ENCODE data around the gene ARHGAP19. TPM values are rescaled to one million over a fixed set of nuclear protein-coding genes. Genes with fewer than 3 reads are reported as not detected.

ARHGAP19 gene
- total RNA-seq, 1 experiment from 2014 or later: 28.9 TPM

DNA sequence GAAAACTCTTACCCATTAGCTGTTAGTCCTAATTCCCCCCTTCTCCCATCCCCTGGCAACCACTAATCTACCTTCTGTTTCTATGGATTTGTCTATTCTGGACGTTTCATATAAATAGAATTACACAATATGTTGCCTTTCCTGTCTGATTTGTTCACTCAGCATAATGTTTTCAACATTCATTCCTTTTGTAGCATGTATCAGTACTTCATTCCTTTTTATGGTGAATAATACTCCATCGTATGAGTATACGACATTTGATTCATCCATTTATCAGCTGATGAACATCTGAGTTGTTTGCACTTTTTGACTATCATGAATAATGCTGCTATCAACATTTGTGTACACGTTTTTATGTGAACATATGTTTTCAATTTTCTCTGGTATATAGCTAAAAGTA lies 22.2 kb upstream of the ARHGAP19 start:
- H3K4me1 ChIP-seq (ENCODE audit: control insufficient read depth, insufficient read depth, low read length): no peaks in the 10 kb centered on the region
- no peaks in the 10 kb centered on the region for H3K9me3 ChIP-seq (ENCODE audit: control insufficient read depth, insufficient read depth, low read depth, low read length)
- ATAC-seq: no peak
- CTCF ChIA-PET: no interaction called here
- in situ Hi-C loops (cut with HindIII; ENCODE audit: low pct_unique_long_range_greater_than_20kb, low sequenced_read_pairs) (no loop called here), intact Hi-C loops (cut with micrococcal nuclease; ENCODE audit: unreplicated experiment) (no loop called here)
- no peaks in the 10 kb centered on the region for H3K36me3 ChIP-seq (ENCODE audit: control insufficient read depth, insufficient read depth, low read length)
- no peak overlapping the region for H3K27ac ChIP-seq (ENCODE audit: low read length)
- H3K27me3 ChIP-seq (ENCODE audit: control insufficient read depth, insufficient read depth, low read length): no peaks in the 10 kb centered on the region
- TF ChIP-seq TCF7L2 (IDR thresholded peaks at IDR 0.05; ENCODE audit: low read depth, low read length) (no peak), POLR2AphosphoS5 (IDR thresholded peaks at IDR 0.05; ENCODE audit: low read depth, low read length) (no peak), SIN3A (IDR thresholded peaks at IDR 0.05; ENCODE audit: borderline replicate concordance, insufficient read depth, low read depth, low read length) (no peak)
- TF ChIP-seq, protein P1, sequence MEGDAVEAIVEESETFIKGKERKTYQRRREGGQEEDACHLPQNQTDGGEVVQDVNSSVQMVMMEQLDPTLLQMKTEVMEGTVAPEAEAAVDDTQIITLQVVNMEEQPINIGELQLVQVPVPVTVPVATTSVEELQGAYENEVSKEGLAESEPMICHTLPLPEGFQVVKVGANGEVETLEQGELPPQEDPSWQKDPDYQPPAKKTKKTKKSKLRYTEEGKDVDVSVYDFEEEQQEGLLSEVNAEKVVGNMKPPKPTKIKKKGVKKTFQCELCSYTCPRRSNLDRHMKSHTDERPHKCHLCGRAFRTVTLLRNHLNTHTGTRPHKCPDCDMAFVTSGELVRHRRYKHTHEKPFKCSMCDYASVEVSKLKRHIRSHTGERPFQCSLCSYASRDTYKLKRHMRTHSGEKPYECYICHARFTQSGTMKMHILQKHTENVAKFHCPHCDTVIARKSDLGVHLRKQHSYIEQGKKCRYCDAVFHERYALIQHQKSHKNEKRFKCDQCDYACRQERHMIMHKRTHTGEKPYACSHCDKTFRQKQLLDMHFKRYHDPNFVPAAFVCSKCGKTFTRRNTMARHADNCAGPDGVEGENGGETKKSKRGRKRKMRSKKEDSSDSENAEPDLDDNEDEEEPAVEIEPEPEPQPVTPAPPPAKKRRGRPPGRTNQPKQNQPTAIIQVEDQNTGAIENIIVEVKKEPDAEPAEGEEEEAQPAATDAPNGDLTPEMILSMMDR (IDR thresholded peaks at IDR 0.05): no peak
- TF ChIP-seq, protein P2, sequence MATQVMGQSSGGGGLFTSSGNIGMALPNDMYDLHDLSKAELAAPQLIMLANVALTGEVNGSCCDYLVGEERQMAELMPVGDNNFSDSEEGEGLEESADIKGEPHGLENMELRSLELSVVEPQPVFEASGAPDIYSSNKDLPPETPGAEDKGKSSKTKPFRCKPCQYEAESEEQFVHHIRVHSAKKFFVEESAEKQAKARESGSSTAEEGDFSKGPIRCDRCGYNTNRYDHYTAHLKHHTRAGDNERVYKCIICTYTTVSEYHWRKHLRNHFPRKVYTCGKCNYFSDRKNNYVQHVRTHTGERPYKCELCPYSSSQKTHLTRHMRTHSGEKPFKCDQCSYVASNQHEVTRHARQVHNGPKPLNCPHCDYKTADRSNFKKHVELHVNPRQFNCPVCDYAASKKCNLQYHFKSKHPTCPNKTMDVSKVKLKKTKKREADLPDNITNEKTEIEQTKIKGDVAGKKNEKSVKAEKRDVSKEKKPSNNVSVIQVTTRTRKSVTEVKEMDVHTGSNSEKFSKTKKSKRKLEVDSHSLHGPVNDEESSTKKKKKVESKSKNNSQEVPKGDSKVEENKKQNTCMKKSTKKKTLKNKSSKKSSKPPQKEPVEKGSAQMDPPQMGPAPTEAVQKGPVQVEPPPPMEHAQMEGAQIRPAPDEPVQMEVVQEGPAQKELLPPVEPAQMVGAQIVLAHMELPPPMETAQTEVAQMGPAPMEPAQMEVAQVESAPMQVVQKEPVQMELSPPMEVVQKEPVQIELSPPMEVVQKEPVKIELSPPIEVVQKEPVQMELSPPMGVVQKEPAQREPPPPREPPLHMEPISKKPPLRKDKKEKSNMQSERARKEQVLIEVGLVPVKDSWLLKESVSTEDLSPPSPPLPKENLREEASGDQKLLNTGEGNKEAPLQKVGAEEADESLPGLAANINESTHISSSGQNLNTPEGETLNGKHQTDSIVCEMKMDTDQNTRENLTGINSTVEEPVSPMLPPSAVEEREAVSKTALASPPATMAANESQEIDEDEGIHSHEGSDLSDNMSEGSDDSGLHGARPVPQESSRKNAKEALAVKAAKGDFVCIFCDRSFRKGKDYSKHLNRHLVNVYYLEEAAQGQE (IDR thresholded peaks at IDR 0.05; ENCODE audit: insufficient read depth in 1 of 2, low read depth in 2 of 2, low read length in 1 of 2): no peak
- no TSS peak for BruUV-seq (replicated peaks)
- POLR2A ChIA-PET: interaction anchor here (0.6 to 1.2 kb wide), 3 partner anchors 13 to 132 kb away, joined by 3 to 14 read pairs (median 6); no protein-coding TSS in a partner anchor
- H3K4me3 ChIP-seq (ENCODE audit: low read depth in 2 of 2, low read length in 2 of 2): no peak overlapping the region
- DNase-seq (ENCODE audit: low read depth, low spot score): no peak

DNA sequence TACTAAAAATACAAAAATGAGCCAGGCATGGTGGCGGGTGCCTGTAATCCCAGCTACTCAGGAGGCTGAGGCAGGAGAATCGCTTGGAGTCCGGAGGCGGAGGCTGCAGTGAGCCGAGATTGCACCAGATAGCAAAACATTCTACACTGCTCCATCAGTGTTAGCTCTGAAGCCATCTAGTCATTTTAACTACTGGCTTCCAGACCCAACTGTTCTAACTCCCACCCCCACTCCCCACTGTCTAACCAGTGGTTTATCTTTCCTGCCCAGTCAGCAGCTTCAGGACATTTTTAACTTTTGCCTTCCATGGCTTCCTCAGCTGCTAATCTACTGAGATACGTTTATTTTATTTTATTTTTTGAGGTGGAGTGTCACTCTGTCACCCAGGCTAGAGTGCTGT lies 20.5 kb upstream of the ARHGAP19 start:
- no peak overlapping the region for H3K4me3 ChIP-seq (ENCODE audit: low read depth in 2 of 2, low read length in 2 of 2)
- no peak for DNase-seq (ENCODE audit: low read depth, low spot score)
- intact Hi-C loops (cut with micrococcal nuclease; ENCODE audit: unreplicated experiment) (no loop called here), in situ Hi-C loops (cut with HindIII; ENCODE audit: low pct_unique_long_range_greater_than_20kb, low sequenced_read_pairs) (no loop called here)
- ChIA-PET CTCF (interaction anchor here (0.7 kb wide), 1 partner anchor 38 kb away, joined by 3 read pairs; no protein-coding TSS in a partner anchor), POLR2A (interaction anchor here (0.6 kb wide), 2 partner anchors 39 to 209 kb away, joined by 3 to 4 read pairs; no protein-coding TSS in a partner anchor)
- ATAC-seq: no peak
- no peaks in the 10 kb centered on the region for H3K9me3 ChIP-seq (ENCODE audit: control insufficient read depth, insufficient read depth, low read depth, low read length)
- no TSS peak for BruUV-seq (replicated peaks)
- H3K27ac ChIP-seq (ENCODE audit: low read length): no peak overlapping the region
- no peaks in the 10 kb centered on the region for H3K4me1 ChIP-seq (ENCODE audit: control insufficient read depth, insufficient read depth, low read length)
- no peaks in the 10 kb centered on the region for H3K27me3 ChIP-seq (ENCODE audit: control insufficient read depth, insufficient read depth, low read length)
- no peaks in the 10 kb centered on the region for H3K36me3 ChIP-seq (ENCODE audit: control insufficient read depth, insufficient read depth, low read length)
- TF ChIP-seq, protein P2 (IDR thresholded peaks at IDR 0.05; ENCODE audit: insufficient read depth in 1 of 2, low read depth in 2 of 2, low read length in 1 of 2): no peak
- TF ChIP-seq TCF7L2 (IDR thresholded peaks at IDR 0.05; ENCODE audit: low read depth, low read length) (no peak), SIN3A (IDR thresholded peaks at IDR 0.05; ENCODE audit: borderline replicate concordance, insufficient read depth, low read depth, low read length) (no peak), POLR2AphosphoS5 (IDR thresholded peaks at IDR 0.05; ENCODE audit: low read depth, low read length) (no peak)
- TF ChIP-seq, protein P1 (IDR thresholded peaks at IDR 0.05): no peak

All from Panc1 (cell line).